ENCODE data around the gene C4orf54. TPM values are rescaled to one million over a fixed set of nuclear protein-coding genes. Genes with fewer than 3 reads are reported as not detected.

C4orf54 gene
- total RNA-seq, 1 experiment from 2014 or later = not detected

GRCh38 chr4:99628040-99628439 lies 29.6 kb downstream of the C4orf54 start:
- no peak for DNase-seq
- Histone ChIP-seq H4K91ac (ENCODE audit: insufficient read length, low read depth, low read length) (no peak overlapping the region), H3K56ac (ENCODE audit: insufficient read length, low read depth, low read length) (no peak overlapping the region), H3K14ac (ENCODE audit: insufficient read depth, low read length) (no peak overlapping the region), H2AFZ (ENCODE audit: low read length) (no peak overlapping the region), H3K27me3 (ENCODE audit: insufficient read depth, low read length) (no peaks in the 10 kb centered on the region), H2BK20ac (ENCODE audit: low read depth, low read length, poor library complexity, severe bottlenecking) (no peak overlapping the region), H2BK12ac (ENCODE audit: insufficient read length, low read depth, low read length) (no peak overlapping the region), H3K4me2 (ENCODE audit: insufficient read depth, insufficient read length, low read length) (no peak overlapping the region), H3K9me3 (ENCODE audit: control insufficient read depth, low read depth, low read length) (no peaks in the 10 kb centered on the region), H3K23me2 (ENCODE audit: insufficient read length, low read depth, low read length, poor library complexity, severe bottlenecking) (no peaks in the 10 kb centered on the region), H4K8ac (replicated peaks; ENCODE audit: insufficient read length, low read depth, low read length) (no peak overlapping the region), H4K5ac (ENCODE audit: insufficient read length, low read depth, low read length) (no peak overlapping the region), H4K20me1 (ENCODE audit: control insufficient read depth, insufficient read depth, insufficient read length) (no peaks in the 10 kb centered on the region), H2BK15ac (ENCODE audit: low read depth, low read length) (no peak overlapping the region), H3K4ac (ENCODE audit: low read depth, low read length) (no peak overlapping the region), H3K23ac (ENCODE audit: insufficient read length, low read depth, low read length) (no peak overlapping the region), H3K4me1 (ENCODE audit: insufficient read depth, low read length) (no peaks in the 10 kb centered on the region; the same call in 1 of the 2 replicates), H3K18ac (ENCODE audit: insufficient read length, low read depth, low read length) (no peak overlapping the region), H3T11ph (ENCODE audit: low read length) (no peak overlapping the region), H2AK5ac (ENCODE audit: insufficient read length, low read length) (no peak overlapping the region), H3K27ac (ENCODE audit: insufficient read length, low read depth, low read length) (no peak overlapping the region), H2BK5ac (ENCODE audit: insufficient read length, low read length) (no peak overlapping the region), H3K9ac (ENCODE audit: extremely low read depth, insufficient read length, low read length) (no peak overlapping the region), H2BK120ac (ENCODE audit: low read depth, low read length, poor library complexity, severe bottlenecking) (no peak overlapping the region), H3K79me2 (ENCODE audit: insufficient read depth, low read length) (no peaks in the 10 kb centered on the region), H3K79me1 (ENCODE audit: insufficient read depth, low read depth, low read length, poor library complexity, severe bottlenecking) (no peaks in the 10 kb centered on the region)
- WGBS (ENCODE audit: extremely low coverage, insufficient read length, low lambda C conversion rate) = no CpG with 5 or more reads among the region's 1 CpG
- H3K27me3 Mint-ChIP-seq (ENCODE audit: low read depth) = no peaks in the 10 kb centered on the region
- TF ChIP-seq CTCF (conservative IDR thresholded peaks at IDR 0.05) = no peak
- H3K4me3 Mint-ChIP-seq = no peak overlapping the region
- no peak overlapping the region for H3K27ac Mint-ChIP-seq
- H3K4me1 Mint-ChIP-seq = peaks cover 12 to 18% of the 10 kb centered on the region in 2 experiments
- H3K9me3 Mint-ChIP-seq = no peaks in the 10 kb centered on the region
- H3K36me3 Mint-ChIP-seq (ENCODE audit: insufficient read depth in 1 of 3, low read depth in 3 of 3) = no peaks in the 10 kb centered on the region

All from H9 (cell line).